Measurements from ENCODE around the gene RERE. TPM values are rescaled to one million over a fixed set of nuclear protein-coding genes. Genes with fewer than 3 reads are reported as not detected.

RERE gene
- polyA plus RNA-seq, 3 donors from 2014 or later: 3.8 to 5.9 (median 3.8) TPM

- Mint-ChIP-seq H3K27ac (peak overlapping the region in 1 of 6 donors; percentile 7), H3K36me3 (peaks cover 3 to 21% (median 17%) of the 10 kb centered on the region in 3 donors), H3K9me3 (no peaks in the 10 kb centered on the region), H3K27me3 (ENCODE audit: low read depth in 3 of 3) (peaks cover 0 to 2% (median 0%) of the 10 kb centered on the region in 3 donors), H3K4me3 (no peak overlapping the region), H3K4me1 (peaks cover 8 to 16% of the 10 kb centered on the region in 2 donors)
- DNase-seq: no peak
Observed at GRCh38 chr1:8464377-8464776, 353.1 kb downstream of the RERE start.

- peak overlapping the region in 1 of 6 donors; percentile 47 for H3K27ac Mint-ChIP-seq
- peaks cover 8 to 16% of the 10 kb centered on the region in 2 donors for H3K4me1 Mint-ChIP-seq
- H3K9me3 Mint-ChIP-seq: no peaks in the 10 kb centered on the region
- H3K27me3 Mint-ChIP-seq (ENCODE audit: low read depth in 3 of 3): peaks cover 0 to 2% (median 0%) of the 10 kb centered on the region in 3 donors
- no peak overlapping the region for H3K4me3 Mint-ChIP-seq
- DNase-seq: no peak
- H3K36me3 Mint-ChIP-seq: peaks cover 3 to 21% (median 17%) of the 10 kb centered on the region in 3 donors
Observed at GRCh38 chr1:8463144-8463927, 354.1 kb downstream of the RERE start.

- Mint-ChIP-seq H3K4me3 (no peak overlapping the region), H3K27ac (no peak overlapping the region)
- DNase-seq: no peak
Observed at GRCh38 chr1:8462371-8462892, 355.0 kb downstream of the RERE start.

GRCh38 chr1:8461351-8462110 lies 355.9 kb downstream of the RERE start:
- DNase-seq: no peak
- peaks cover 8 to 16% of the 10 kb centered on the region in 2 donors for H3K4me1 Mint-ChIP-seq
- H3K27me3 Mint-ChIP-seq (ENCODE audit: low read depth in 3 of 3): peaks cover 0 to 2% (median 0%) of the 10 kb centered on the region in 3 donors
- no peak overlapping the region for H3K4me3 Mint-ChIP-seq
- H3K27ac Mint-ChIP-seq: peak overlapping the region in 1 of 6 donors; percentile 61
- H3K9me3 Mint-ChIP-seq: no peaks in the 10 kb centered on the region
- H3K36me3 Mint-ChIP-seq: peaks cover 3 to 21% (median 17%) of the 10 kb centered on the region in 3 donors

More at GRCh38 chr1:8462371-8462892, 355.0 kb downstream of the RERE start:
- Mint-ChIP-seq H3K27me3 (ENCODE audit: low read depth in 3 of 3) (peaks cover 0 to 2% (median 0%) of the 10 kb centered on the region in 3 donors), H3K9me3 (no peaks in the 10 kb centered on the region), H3K36me3 (peaks cover 3 to 21% (median 17%) of the 10 kb centered on the region in 3 donors), H3K4me1 (peaks cover 8 to 16% of the 10 kb centered on the region in 2 donors)

- Mint-ChIP-seq H3K4me3 (no peak overlapping the region), H3K27ac (no peak overlapping the region), H3K27me3 (ENCODE audit: low read depth in 3 of 3) (peaks cover 0 to 2% (median 0%) of the 10 kb centered on the region in 3 donors), H3K4me1 (peaks cover 8 to 16% of the 10 kb centered on the region in 2 donors), H3K9me3 (no peaks in the 10 kb centered on the region), H3K36me3 (peaks cover 3 to 21% (median 16%) of the 10 kb centered on the region in 3 donors)
- DNase-seq: no peak
Observed at GRCh38 chr1:8460784-8461183, 356.7 kb downstream of the RERE start.

GRCh38 chr1:8460132-8460544 lies 357.3 kb downstream of the RERE start:
- H3K27me3 Mint-ChIP-seq (ENCODE audit: low read depth in 3 of 3): peaks cover 0 to 2% (median 0%) of the 10 kb centered on the region in 3 donors
- peaks cover 8 to 16% of the 10 kb centered on the region in 2 donors for H3K4me1 Mint-ChIP-seq
- no peak overlapping the region for H3K4me3 Mint-ChIP-seq
- peaks cover 3 to 21% (median 9%) of the 10 kb centered on the region in 3 donors for H3K36me3 Mint-ChIP-seq
- DNase-seq: no peak
- H3K9me3 Mint-ChIP-seq: no peaks in the 10 kb centered on the region
- H3K27ac Mint-ChIP-seq: no peak overlapping the region

GRCh38 chr1:8458607-8459006 lies 358.8 kb downstream of the RERE start:
- Mint-ChIP-seq H3K4me3 (no peak overlapping the region), H3K4me1 (peaks cover 8 to 16% of the 10 kb centered on the region in 2 donors), H3K36me3 (peaks cover 4 to 14% (median 6%) of the 10 kb centered on the region in 3 donors), H3K9me3 (no peaks in the 10 kb centered on the region), H3K27ac (no peak overlapping the region), H3K27me3 (ENCODE audit: low read depth in 3 of 3) (peaks cover 0 to under 1% (median 0%) of the 10 kb centered on the region in 3 donors)
- DNase-seq: no peak

- Mint-ChIP-seq H3K9me3 (no peaks in the 10 kb centered on the region), H3K27ac (no peak overlapping the region), H3K36me3 (peaks cover 4 to 14% (median 6%) of the 10 kb centered on the region in 3 donors), H3K4me1 (peaks cover 3 to 9% of the 10 kb centered on the region in 2 donors), H3K27me3 (ENCODE audit: low read depth in 3 of 3) (no peaks in the 10 kb centered on the region), H3K4me3 (no peak overlapping the region)
- no peak for DNase-seq
Observed at GRCh38 chr1:8457760-8458381, 359.6 kb downstream of the RERE start.

- H3K27me3 Mint-ChIP-seq (ENCODE audit: low read depth in 3 of 3): no peaks in the 10 kb centered on the region
- peaks cover under 1 to 2% of the 10 kb centered on the region in 2 donors for H3K4me1 Mint-ChIP-seq
- no peak overlapping the region for H3K27ac Mint-ChIP-seq
- no peak for DNase-seq
- no peak overlapping the region for H3K4me3 Mint-ChIP-seq
- peaks cover under 1 to 9% (median 3%) of the 10 kb centered on the region in 3 donors for H3K36me3 Mint-ChIP-seq
- H3K9me3 Mint-ChIP-seq: no peaks in the 10 kb centered on the region
Observed at GRCh38 chr1:8456991-8457390, 360.4 kb downstream of the RERE start.

GRCh38 chr1:8456308-8456912 lies 361.0 kb downstream of the RERE start:
- Mint-ChIP-seq H3K4me3 (no peak overlapping the region), H3K9me3 (no peaks in the 10 kb centered on the region), H3K27ac (no peak overlapping the region), H3K27me3 (ENCODE audit: low read depth in 3 of 3) (no peaks in the 10 kb centered on the region), H3K4me1 (peaks cover 0 to under 1% of the 10 kb centered on the region in 2 donors), H3K36me3 (peaks cover 0 to 6% (median 2%) of the 10 kb centered on the region in 3 donors)
- DNase-seq: no peak

GRCh38 chr1:8455700-8456307 lies 361.6 kb downstream of the RERE start:
- H3K4me1 Mint-ChIP-seq: no peaks in the 10 kb centered on the region
- no peaks in the 10 kb centered on the region for H3K9me3 Mint-ChIP-seq
- no peaks in the 10 kb centered on the region for H3K27me3 Mint-ChIP-seq (ENCODE audit: low read depth in 3 of 3)
- peaks cover 0 to 5% (median 2%) of the 10 kb centered on the region in 3 donors for H3K36me3 Mint-ChIP-seq
- DNase-seq: no peak
- no peak overlapping the region for H3K27ac Mint-ChIP-seq
- H3K4me3 Mint-ChIP-seq: no peak overlapping the region

- Mint-ChIP-seq H3K36me3 (peaks cover 3 to 13% (median 6%) of the 10 kb centered on the region in 3 donors), H3K9me3 (peaks cover 0 to 5% (median 0%) of the 10 kb centered on the region in 6 donors), H3K4me3 (no peak overlapping the region), H3K27me3 (ENCODE audit: low read depth in 3 of 3) (peaks cover 0 to 9% (median 6%) of the 10 kb centered on the region in 3 donors), H3K4me1 (peaks cover 18% of the 10 kb centered on the region in 2 donors), H3K27ac (no peak overlapping the region)
- no peak for DNase-seq
Observed at GRCh38 chr1:8450312-8450711, 367.1 kb downstream of the RERE start.
